GF-D8 (cell line): ENCODE results near the gene PCDHGC4.

ENCODE experiments used
- DNase-seq: peaks from one replicate; lab custom pipeline; 2025; lab: John Stamatoyannopoulos, UW

Gene PCDHGC4

DNA sequence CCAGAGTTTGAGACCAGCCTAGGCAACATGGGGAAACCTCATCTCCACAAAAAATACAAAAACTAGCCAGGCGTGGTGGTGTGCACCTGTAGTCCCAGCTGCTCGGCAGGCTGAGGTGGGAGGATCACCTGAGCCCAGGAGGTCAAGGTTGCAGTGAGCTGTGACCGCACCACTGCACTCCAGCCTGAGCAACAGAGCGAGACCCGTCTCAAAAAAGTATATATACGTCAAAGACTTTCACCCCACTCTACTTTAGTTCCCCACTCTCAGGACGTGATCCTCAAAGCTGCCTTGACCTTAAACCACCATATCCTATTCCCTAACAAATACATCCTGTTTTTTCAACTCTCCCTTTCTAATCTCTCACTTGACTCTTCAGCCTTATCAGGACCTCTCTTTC is 45.0 kb downstream of the PCDHGC4 start:
- DNase-seq: no peak

DNA sequence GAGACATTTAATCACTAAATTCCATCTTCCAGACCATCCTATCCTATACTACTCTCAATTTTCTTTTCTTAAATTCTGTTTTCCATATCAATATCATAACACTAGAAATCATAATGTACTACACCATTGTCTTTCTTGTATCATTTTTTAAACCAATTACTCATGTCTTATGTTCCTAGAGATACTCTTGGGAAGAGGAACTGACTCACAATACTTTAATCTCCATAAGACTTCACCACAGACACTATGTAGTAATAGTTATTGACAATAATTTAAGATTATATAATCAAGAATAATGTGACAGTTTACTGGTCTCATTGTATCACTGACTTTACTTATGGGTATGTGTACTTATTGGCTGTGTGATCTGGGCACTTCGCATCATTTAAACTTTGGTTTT is 47.9 kb downstream of the PCDHGC4 start:
- no peak for DNase-seq

DNA sequence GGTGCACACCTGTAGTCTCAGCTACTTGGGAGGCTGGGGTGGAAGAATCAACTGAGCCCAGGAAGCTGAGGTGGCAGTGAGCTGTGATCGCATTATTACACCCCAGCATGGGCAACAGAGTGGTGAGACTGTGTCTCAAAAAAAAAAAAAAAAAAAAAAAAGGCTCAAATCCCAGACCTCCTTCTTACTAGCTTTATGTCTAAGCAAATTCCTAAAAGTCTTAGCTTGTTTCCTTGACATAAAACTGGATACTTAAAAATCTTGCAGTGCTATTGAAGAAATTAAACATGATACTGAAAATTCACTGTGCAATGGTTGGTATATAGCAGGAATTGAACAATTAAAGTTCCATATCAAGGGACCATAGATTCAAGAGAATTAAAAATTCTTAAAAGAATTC is 49.1 kb downstream of the PCDHGC4 start:
- DNase-seq: no peak

DNA sequence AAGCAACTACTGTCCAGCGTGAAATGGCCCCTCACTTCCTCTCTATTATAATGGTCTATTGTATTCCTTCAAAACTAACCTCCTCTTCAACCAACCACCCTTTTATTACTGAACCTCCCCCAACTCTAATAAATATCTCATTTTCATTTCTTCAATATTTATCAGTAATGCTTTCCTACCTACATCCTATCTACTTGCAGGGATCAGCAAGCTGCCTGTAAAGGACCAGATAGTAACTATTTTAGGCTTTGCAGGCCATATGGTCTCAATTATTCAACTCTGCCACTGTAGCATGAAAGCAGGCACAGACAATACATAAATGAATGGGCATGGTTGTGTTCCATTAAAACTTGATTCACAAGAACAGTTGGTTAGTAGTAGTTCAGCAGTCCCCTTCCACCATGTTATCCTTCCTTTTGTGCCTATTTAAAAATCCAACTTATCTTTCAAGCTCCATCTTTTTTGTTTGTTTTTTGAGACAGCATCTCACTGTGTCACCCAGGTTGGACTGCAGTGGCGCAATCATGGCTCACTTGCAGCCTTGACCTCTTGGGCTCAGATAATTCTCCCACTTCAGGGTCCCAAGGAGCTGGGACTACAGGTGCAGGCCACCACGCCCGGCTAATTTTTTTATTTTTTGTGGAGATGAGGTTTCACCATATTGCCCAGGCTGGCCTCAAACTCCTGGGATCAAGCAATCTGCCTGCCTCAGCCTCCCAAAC is 49.8 kb downstream of the PCDHGC4 start:
- no peak for DNase-seq
